ENCODE results near the gene MAST4.

Gene MAST4

GRCh38 chr5:67133776-67134175, 537.6 kb downstream of the MAST4 start:
- no peak overlapping the region for H3K4me3 ChIP-seq (ENCODE audit: low read depth, low read length)
- DNase-seq (ENCODE audit: low read depth), result no peak
- no peak for TF ChIP-seq CTCF (conservative IDR thresholded peaks at IDR 0.05; ENCODE audit: low read depth, low read length)

- no peak for DNase-seq (ENCODE audit: low read depth)
- TF ChIP-seq CTCF (conservative IDR thresholded peaks at IDR 0.05; ENCODE audit: low read depth, low read length), result no peak
These were observed 539.3 kb downstream of the MAST4 start for GRCh38 chr5:67135381-67135984.

GRCh38 chr5:67139030-67139429, 542.8 kb downstream of the MAST4 start:
- H3K4me3 ChIP-seq (ENCODE audit: low read depth, low read length), result no peak overlapping the region
- DNase-seq (ENCODE audit: low read depth), result no peak
- TF ChIP-seq CTCF (conservative IDR thresholded peaks at IDR 0.05; ENCODE audit: low read depth, low read length), result no peak

More at GRCh38 chr5:67135381-67135984, 539.3 kb downstream of the MAST4 start:
- no peak overlapping the region for H3K4me3 ChIP-seq (ENCODE audit: low read depth, low read length)

- no peak for DNase-seq (ENCODE audit: low read depth)
- no peak for TF ChIP-seq CTCF (conservative IDR thresholded peaks at IDR 0.05; ENCODE audit: low read depth, low read length)
- H3K4me3 ChIP-seq (ENCODE audit: low read depth, low read length), result no peak overlapping the region
These were observed 544.2 kb downstream of the MAST4 start for GRCh38 chr5:67140413-67140812.

GRCh38 chr5:67141644-67142043, 545.5 kb downstream of the MAST4 start:
- no peak for DNase-seq (ENCODE audit: low read depth)
- H3K4me3 ChIP-seq (ENCODE audit: low read depth, low read length), result no peak overlapping the region
- TF ChIP-seq CTCF (conservative IDR thresholded peaks at IDR 0.05; ENCODE audit: low read depth, low read length), result no peak

- TF ChIP-seq CTCF (conservative IDR thresholded peaks at IDR 0.05; ENCODE audit: low read depth, low read length), result no peak
- H3K4me3 ChIP-seq (ENCODE audit: low read depth, low read length), result no peak overlapping the region
- no peak for DNase-seq (ENCODE audit: low read depth)
These were observed 546.6 kb downstream of the MAST4 start for GRCh38 chr5:67142816-67143215.

- no peak for TF ChIP-seq CTCF (conservative IDR thresholded peaks at IDR 0.05; ENCODE audit: low read depth, low read length)
- H3K4me3 ChIP-seq (ENCODE audit: low read depth, low read length), result no peak overlapping the region
- DNase-seq (ENCODE audit: low read depth), result no peak
These were observed 547.4 kb downstream of the MAST4 start for GRCh38 chr5:67143549-67143948.

Data from choroid plexus epithelial cell (primary cell).